Endothelial cell of umbilical vein (primary cell): ENCODE data around the gene RAB33B. TPM values are rescaled to one million over a fixed set of nuclear protein-coding genes. Genes with fewer than 3 reads are reported as not detected.
A peak's percentile ranks its signal among the peaks of the same experiment; 100 is the strongest.

ENCODE experiments used
- BruUV-seq: library from RNA; stranded (reverse); fragments of 400-500 nt; replicated peaks from 2 replicates; lab custom pipeline; 2021; lab: Mats Ljungman, UMichigan
- CTCF ChIA-PET: fragments of 300-600, 350-600 bp; sonication (Branson Sonifier 250); formaldehyde crosslinking; loops from one replicate; lab custom pipeline; 2021; ENCODE audit warnings: antibody characterized with exemption, inconsistent platforms; lab: Charles Lee
- POLR2A ChIA-PET: fragments of 300-600, 350-600 bp; sonication (Branson Sonifier 250); formaldehyde crosslinking; loops from one replicate; lab custom pipeline; 2021; ENCODE audit warnings: antibody characterized with exemption, inconsistent platforms; lab: Charles Lee
- DNase-seq: peaks from one replicate; pipeline ENCODE4 v3.0.0-alpha.2; 2011; ENCODE audit warnings: low read depth, low spot score
- FAIRE-seq: peaks from 2 replicates; lab custom pipeline; 2011; peaks lifted over from hg19 to GRCh38; lab: Jason Lieb, UNC
- H2AFZ ChIP-seq: 2 replicates; pipeline ENCODE4 v1.6.0; 2012; ENCODE audit warnings: low read depth, low read length, control low read depth, inconsistent platforms
- H3K27ac ChIP-seq: 2 replicates; pipeline ENCODE4 v1.5.1; 2011; ENCODE audit warnings: low read depth, mild to moderate bottlenecking, control low read depth, low read length, moderate library complexity; ENCODE audit not compliant: insufficient read depth
- H3K27me3 ChIP-seq, 2 experiments: 2 replicates each; pipeline versions ENCODE4 v1.6.0 to v1.6.1; 2011; ENCODE audit warnings: low read length in 2 of 2, mixed read lengths in 1 of 2; ENCODE audit not compliant: control insufficient read depth in 2 of 2, insufficient read depth in 2 of 2
- H3K36me3 ChIP-seq, 2 experiments: 2 replicates in 1 of 2; 3 replicates in 1 of 2; pipeline ENCODE4 v1.5.1; 2011; ENCODE audit warnings: low read length in 2 of 2, mild to moderate bottlenecking in 1 of 2, moderate library complexity in 1 of 2; ENCODE audit not compliant: control insufficient read depth in 2 of 2, insufficient read depth in 2 of 2; ENCODE audit errors: extremely low read depth in 1 of 2
- H3K4me1 ChIP-seq: 3 replicates; pipeline ENCODE4 v1.5.1; 2011; ENCODE audit warnings: mild to moderate bottlenecking, low read length; ENCODE audit not compliant: control insufficient read depth, insufficient read depth; ENCODE audit errors: extremely low read depth
- H3K4me2 ChIP-seq: 2 replicates; pipeline ENCODE4 v1.6.1; 2011; ENCODE audit warnings: low read length, control low read depth, mixed read lengths; ENCODE audit not compliant: insufficient read depth
- H3K4me3 ChIP-seq, 3 experiments: fragments of 200-600 bp in 1 of 3; sonication (generic), shearing (Covaris generic) in 1 of 3; replicated peaks in 1 of 3; 2 replicates each; pipeline ENCODE4 v1.5.1; 2011 to 2016; ENCODE audit warnings: control low read depth in 3 of 3, low read length in 3 of 3, mild to moderate bottlenecking in 2 of 3, inconsistent platforms in 1 of 3, low read depth in 1 of 3, moderate library complexity in 1 of 3; ENCODE audit not compliant: insufficient read depth in 1 of 3
- H3K79me2 ChIP-seq: 2 replicates; pipeline ENCODE4 v1.6.0; 2012; ENCODE audit warnings: low read length, inconsistent platforms; ENCODE audit not compliant: control insufficient read depth, insufficient read depth
- H3K9ac ChIP-seq: replicated peaks from 2 replicates; pipeline ENCODE3; 2011; ENCODE audit warnings: low read length, control low read depth; ENCODE audit not compliant: insufficient read depth; ENCODE audit errors: extremely low read depth
- H3K9me1 ChIP-seq: replicated peaks from 3 replicates; pipeline ENCODE4 v1.6.0; 2011; ENCODE audit warnings: mild to moderate bottlenecking, low read length; ENCODE audit not compliant: control insufficient read depth, insufficient read depth; ENCODE audit errors: extremely low read depth
- H3K9me3 ChIP-seq: replicated peaks from 2 replicates; pipeline ENCODE4 v1.5.1; 2012; ENCODE audit warnings: low read length, inconsistent platforms; ENCODE audit not compliant: control insufficient read depth, insufficient read depth
- H4K20me1 ChIP-seq: replicated peaks from 2 replicates; pipeline ENCODE3; 2011; ENCODE audit warnings: mild to moderate bottlenecking, low read length; ENCODE audit not compliant: control insufficient read depth, insufficient read depth; ENCODE audit errors: extremely low read depth
- CTCF ChIP-seq, 2 donors: IDR thresholded peaks; 1 replicate in 1 of 2; 2 replicates in 1 of 2; pipeline ENCODE4 v1.5.1; 2011; ENCODE audit warnings: low read length in 2 of 2, mild to moderate bottlenecking in 2 of 2, moderate library complexity in 2 of 2, control low read depth in 1 of 2, inconsistent platforms in 1 of 2, low read depth in 1 of 2; ENCODE audit not compliant: insufficient read depth in 1 of 2; ENCODE audit errors: extremely low read depth in 1 of 2
- EZH2 ChIP-seq: IDR thresholded peaks from 2 replicates; pipeline ENCODE4 v1.6.1; 2012; ENCODE audit warnings: borderline replicate concordance, low read depth, mild to moderate bottlenecking, moderate library complexity, low read length, inconsistent platforms; ENCODE audit not compliant: severe bottlenecking
- FOS ChIP-seq: IDR thresholded peaks from 2 replicates; pipeline ENCODE4 v1.6.1; 2011; ENCODE audit warnings: mild to moderate bottlenecking, low read length, moderate library complexity, borderline replicate concordance; ENCODE audit not compliant: insufficient read depth
- POLR2AphosphoS5 ChIP-seq: IDR thresholded peaks from 2 replicates; pipeline ENCODE4 v1.6.1; 2012; ENCODE audit warnings: low read depth, mild to moderate bottlenecking, control low read depth, low read length, moderate library complexity; ENCODE audit not compliant: insufficient read depth
- dilution Hi-C: fragments of 300-500 bp; cut with MboI; formaldehyde crosslinking; loops from one replicate; pipeline ENCODE4 v1.15.0; 2019; ENCODE audit warnings: low sequenced_read_pairs; ENCODE audit not compliant: extremely low pct_ligation_motif_present
- intact Hi-C: fragments of 100-400 bp; cut with micrococcal nuclease; formaldehyde crosslinking; loops from one replicate; pipeline ENCODE4 v1.10.0; 2022
- polyA plus RNA-seq, 4 experiments: library from polyadenylated mRNA; depleted of rRNA in 3 of 4; stranded (reverse) in 3 of 4; unstranded in 1 of 4; fragments of >200 nt; gene quantifications; 2 replicates each; pipeline versions ENCODE4 v1.2.1 to v1.2.3, GENCODE V29; 2011 to 2012; ENCODE audit warnings: missing spikeins in 1 of 4
- total RNA-seq: library from RNA; stranded (reverse); gene quantifications from 2 replicates; pipeline ENCODE4 v1.2.3, GENCODE V29; 2021

Gene RAB33B
- total and polyA plus RNA-seq, 2 donors (not counting 3 experiments of a cell fraction or from before 2014, with no cell fraction given) = 7.8 to 14.7 TPM

- peak overlapping the region; percentile 89 for H3K27ac ChIP-seq
- TSS peak; percentile 61 for BruUV-seq
- H4K20me1 ChIP-seq = no peaks in the 10 kb centered on the region
- intact Hi-C loops = loop anchor here (1.0 kb wide), 4 partner anchors 34 to 370 kb away; partner anchors contain the start of genes NAA15 and SETD7
- peaks cover 40% of the 10 kb centered on the region for H3K4me1 ChIP-seq
- dilution Hi-C loops = no loop called here
- peaks cover 43% of the 10 kb centered on the region for H3K79me2 ChIP-seq
- H3K4me2 ChIP-seq = peak overlapping the region; percentile 80
- peak overlapping the region; percentile 85 for H2AFZ ChIP-seq
- no peaks in the 10 kb centered on the region for H3K27me3 ChIP-seq
- peak overlapping the region; percentile 91 to 99 (median 97) for H3K4me3 ChIP-seq
- POLR2A ChIA-PET = interaction anchor here (0.6 to 3.0 kb wide), 4 partner anchors 26 to 39 kb away, joined by 3 to 23 read pairs (median 6); no protein-coding TSS in a partner anchor
- H3K9me1 ChIP-seq = no peaks in the 10 kb centered on the region
- DNase-seq (no peak), FAIRE-seq (no peak)
- CTCF ChIA-PET = interaction anchor here (0.8 to 3.8 kb wide), 13 partner anchors 9 to 423 kb away, joined by 3 to 31 read pairs (median 5); no protein-coding TSS in a partner anchor
- H3K36me3 ChIP-seq = no peaks in the 10 kb centered on the region
- no peak for TF ChIP-seq FOS
- TF ChIP-seq CTCF (IDR thresholded peaks at IDR 0.05; ENCODE audit: extremely low read depth in 1 of 2, insufficient read depth in 1 of 2, low read depth in 1 of 2, low read length in 2 of 2) = peak; percentile 16 to 37
- no peak for TF ChIP-seq EZH2
- no peak for TF ChIP-seq POLR2AphosphoS5
- no peaks in the 10 kb centered on the region for H3K9me3 ChIP-seq
- peak overlapping the region; percentile 96 for H3K9ac ChIP-seq
Measured at GRCh38 chr4:139453041-139453370, 915 bp upstream of the RAB33B start.
